BE2C (cell line): ENCODE data around the gene POLN.

Source experiments
- DNase-seq: peaks from one replicate; pipeline ENCODE4 v3.0.0-alpha.2; 2020
- H3K27me3 ChIP-seq: fragments of 250-450 bp; sonication (Bioruptor Pico); 2 replicates; pipeline ENCODE4 v1.5.1; 2020; ENCODE audit warnings: mild to moderate bottlenecking
- H3K36me3 ChIP-seq: fragments of 250-450 bp; sonication (Bioruptor Pico); 2 replicates; pipeline ENCODE4 v1.5.1; 2020; ENCODE audit warnings: mild to moderate bottlenecking
- H3K4me1 ChIP-seq: fragments of 250-450 bp; sonication (Bioruptor Pico); 2 replicates; pipeline ENCODE4 v1.5.1; 2020
- H3K4me3 ChIP-seq: 2 replicates; pipeline ENCODE4 v1.5.1; 2011; ENCODE audit warnings: low read depth, low read length
- H3K9me3 ChIP-seq: fragments of 250-450 bp; sonication (Bioruptor Pico); 2 replicates; pipeline ENCODE4 v1.5.1; 2020
- CTCF ChIP-seq: IDR thresholded peaks from 2 replicates; pipeline ENCODE4 v1.5.1; 2012; ENCODE audit warnings: mild to moderate bottlenecking, low read depth, low read length

POLN gene

DNA sequence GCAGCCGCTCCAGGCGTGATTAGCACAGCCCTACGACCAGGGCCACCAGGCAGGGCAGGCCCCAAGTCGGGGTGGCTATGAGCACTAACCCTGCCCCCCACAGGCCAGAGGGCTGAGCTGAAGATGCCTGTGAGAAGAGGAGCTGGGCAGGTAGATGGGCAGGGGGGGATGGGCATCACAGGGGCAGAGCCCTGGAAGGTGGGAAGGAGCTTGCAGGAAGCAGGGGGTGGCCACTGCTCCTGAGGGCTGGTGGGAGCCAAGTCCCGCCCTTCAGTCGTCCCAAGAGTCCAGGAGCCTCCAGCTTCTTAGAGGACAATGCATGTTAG is 27.2 kb upstream of the POLN start:
- no peak overlapping the region for H3K4me3 ChIP-seq
- DNase-seq = no peak
- no peak for TF ChIP-seq CTCF
- peaks cover 12% of the 10 kb centered on the region for H3K4me1 ChIP-seq
- H3K9me3 ChIP-seq = no peaks in the 10 kb centered on the region
- no peaks in the 10 kb centered on the region for H3K36me3 ChIP-seq
- no peaks in the 10 kb centered on the region for H3K27me3 ChIP-seq

- peaks cover 8% of the 10 kb centered on the region for H3K4me1 ChIP-seq
- H3K36me3 ChIP-seq = no peaks in the 10 kb centered on the region
- no peak for TF ChIP-seq CTCF
- DNase-seq = no peak
- H3K4me3 ChIP-seq = no peak overlapping the region
- H3K27me3 ChIP-seq = no peaks in the 10 kb centered on the region
- no peaks in the 10 kb centered on the region for H3K9me3 ChIP-seq
Measured at GRCh38 chr4:2268357-2269205, 26.7 kb upstream of the POLN start.

GRCh38 chr4:2267841-2268240 is 25.9 kb upstream of the POLN start:
- H3K36me3 ChIP-seq = no peaks in the 10 kb centered on the region
- TF ChIP-seq CTCF = no peak
- no peak for DNase-seq
- no peaks in the 10 kb centered on the region for H3K27me3 ChIP-seq
- H3K4me1 ChIP-seq = peaks cover 8% of the 10 kb centered on the region
- no peak overlapping the region for H3K4me3 ChIP-seq
- no peaks in the 10 kb centered on the region for H3K9me3 ChIP-seq

DNA sequence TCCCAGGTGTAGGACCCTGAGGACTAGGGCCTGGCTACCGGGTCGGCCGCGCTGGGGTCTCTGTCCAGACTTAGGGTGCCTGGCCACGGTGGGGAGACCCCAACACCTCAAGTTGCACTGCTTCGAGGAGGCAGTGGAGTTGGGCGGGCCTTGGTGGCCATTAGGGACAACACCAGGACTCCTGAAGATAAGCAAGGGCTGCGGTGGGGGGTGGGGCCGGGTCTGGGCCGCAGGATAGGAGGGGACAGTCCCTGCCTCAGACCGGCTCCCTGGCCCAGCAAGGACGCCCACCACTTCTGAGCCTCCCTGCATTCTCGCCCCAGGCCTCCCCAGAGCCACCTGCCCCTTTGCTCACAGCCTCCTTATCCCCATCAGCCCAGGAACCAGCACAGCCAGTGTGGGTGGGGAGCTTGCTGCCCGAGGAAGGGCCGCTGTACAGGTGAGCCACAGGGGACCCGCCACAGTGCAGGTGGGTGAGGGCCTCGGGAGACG is 25.4 kb upstream of the POLN start:
- Histone ChIP-seq H3K9me3 (no peaks in the 10 kb centered on the region), H3K4me1 (peaks cover 8% of the 10 kb centered on the region), H3K4me3 (no peak overlapping the region), H3K36me3 (no peaks in the 10 kb centered on the region), H3K27me3 (no peaks in the 10 kb centered on the region)
- no peak for DNase-seq
- TF ChIP-seq CTCF = no peak

DNA sequence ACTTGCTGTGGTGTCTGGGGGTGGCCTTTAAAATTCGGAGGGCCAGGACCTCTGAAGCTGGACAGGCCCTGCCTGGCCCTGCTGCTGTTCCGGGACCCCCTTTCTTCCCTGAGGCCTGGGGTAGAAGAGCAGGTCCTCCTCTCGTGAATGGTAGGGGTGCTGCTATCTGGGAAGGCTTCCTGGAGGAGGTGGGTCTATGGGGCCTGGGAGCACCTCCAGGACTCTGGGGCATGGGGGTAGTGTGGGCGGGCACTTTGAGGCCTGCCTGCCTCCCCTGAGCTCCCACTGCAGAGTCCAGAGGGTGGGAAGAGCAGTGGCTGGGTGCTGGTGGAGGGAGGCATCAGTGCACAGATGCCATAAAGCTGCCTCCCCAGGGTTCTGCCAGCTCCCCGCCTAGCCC is 24.9 kb upstream of the POLN start:
- Histone ChIP-seq H3K4me1 (peaks cover 8% of the 10 kb centered on the region), H3K9me3 (no peaks in the 10 kb centered on the region), H3K27me3 (no peaks in the 10 kb centered on the region), H3K36me3 (no peaks in the 10 kb centered on the region), H3K4me3 (no peak overlapping the region)
- no peak for TF ChIP-seq CTCF
- DNase-seq = no peak

- H3K4me3 ChIP-seq = no peak overlapping the region
- TF ChIP-seq CTCF = no peak
- DNase-seq = no peak
- no peaks in the 10 kb centered on the region for H3K9me3 ChIP-seq
- peaks cover 8% of the 10 kb centered on the region for H3K4me1 ChIP-seq
- no peaks in the 10 kb centered on the region for H3K27me3 ChIP-seq
- no peaks in the 10 kb centered on the region for H3K36me3 ChIP-seq
Measured at GRCh38 chr4:2266181-2266580, 24.3 kb upstream of the POLN start.
